Neural cell (in vitro differentiated cells): ENCODE data around the gene MAT2B. TPM values are rescaled to one million over a fixed set of nuclear protein-coding genes. Genes with fewer than 3 reads are reported as not detected.
A peak's percentile ranks its signal among the peaks of the same experiment; 100 is the strongest.

Experiments used
- H2AFZ ChIP-seq: fragments of 200-600, 300-800 bp; sonication (generic), shearing (Covaris generic); 2 replicates; pipeline ENCODE4 v1.6.0; 2014; ENCODE audit warnings: low read depth, mild to moderate bottlenecking, antibody characterized with exemption, low read length, moderate library complexity
- H3F3A ChIP-seq: fragments of 200-600 bp; shearing (Covaris generic); 2 replicates; pipeline ENCODE4 v1.6.1; 2016; ENCODE audit warnings: mild to moderate bottlenecking, moderate library complexity, mixed read lengths, antibody characterized with exemption, low read length; ENCODE audit not compliant: insufficient read depth, poor library complexity, severe bottlenecking
- H3K27ac ChIP-seq: fragments of 200-600, 300-800 bp; sonication (generic), shearing (Covaris generic); 2 replicates; pipeline ENCODE4 v1.5.1; 2014; ENCODE audit warnings: mild to moderate bottlenecking, low read length, moderate library complexity
- H3K27me3 ChIP-seq: fragments of 300-800, 200-600 bp; sonication (generic), shearing (Covaris generic); 2 replicates; pipeline ENCODE4 v1.6.0; 2014; ENCODE audit warnings: mild to moderate bottlenecking, low read depth, low read length, moderate library complexity; ENCODE audit not compliant: insufficient read depth
- H3K36me3 ChIP-seq: fragments of 300-800, 200-600 bp; sonication (generic), shearing (Covaris generic); 2 replicates; pipeline ENCODE4 v1.5.1; 2014; ENCODE audit warnings: mild to moderate bottlenecking, antibody characterized with exemption, low read length, moderate library complexity; ENCODE audit not compliant: insufficient read depth
- H3K4me2 ChIP-seq: fragments of 300-800, 200-600 bp; sonication (generic), shearing (Covaris generic); 2 replicates; pipeline ENCODE4 v1.6.0; 2014; ENCODE audit warnings: mild to moderate bottlenecking, low read length
- H3K4me3 ChIP-seq: fragments of 300-800, 200-600 bp; sonication (generic), shearing (Covaris generic); 2 replicates; pipeline ENCODE4 v1.5.1; 2014; ENCODE audit warnings: mild to moderate bottlenecking, low read length, moderate library complexity
- H3K79me2 ChIP-seq: fragments of 200-600 bp; shearing (Covaris generic); replicated peaks from 2 replicates; pipeline ENCODE4 v1.6.0; 2014; ENCODE audit warnings: mild to moderate bottlenecking, low read length, moderate library complexity; ENCODE audit not compliant: insufficient read depth
- H3K9ac ChIP-seq: fragments of 300-800, 200-600 bp; sonication (generic), shearing (Covaris generic); 2 replicates; pipeline ENCODE4 v1.6.1; 2016; ENCODE audit warnings: mild to moderate bottlenecking, low read length, mixed read lengths
- H3K9me2 ChIP-seq: fragments of 200-600 bp; shearing (Covaris generic); 2 replicates; pipeline ENCODE4 v1.6.1; 2016; ENCODE audit warnings: mild to moderate bottlenecking, low read length, mixed read lengths; ENCODE audit not compliant: insufficient read depth
- H3K9me3 ChIP-seq: fragments of 200-600, 300-800 bp; sonication (generic), shearing (Covaris generic); 2 replicates; pipeline ENCODE4 v1.6.1; 2016; ENCODE audit warnings: mild to moderate bottlenecking, mixed run types, low read length, moderate library complexity, mixed read lengths
- H4K20me1 ChIP-seq: fragments of 200-600 bp; shearing (Covaris generic); 2 replicates; pipeline ENCODE4 v1.6.1; 2016; ENCODE audit warnings: mild to moderate bottlenecking, mixed run types; ENCODE audit not compliant: insufficient read depth
- CTCF ChIP-seq: fragments of 450-650 bp; IDR thresholded peaks from 2 replicates; pipeline ENCODE4 v1.5.1; 2014; ENCODE audit warnings: antibody characterized with exemption, mild to moderate bottlenecking, moderate library complexity; ENCODE audit not compliant: poor library complexity, severe bottlenecking
- EP300 ChIP-seq: fragments of 450-650 bp; conservative IDR thresholded peaks from 2 replicates; pipeline ENCODE4 v1.6.1; 2014; ENCODE audit warnings: antibody characterized with exemption, mild to moderate bottlenecking, moderate library complexity; ENCODE audit not compliant: poor library complexity, severe bottlenecking
- EZH2 ChIP-seq: fragments of 200-600, 300-800 bp; shearing (Covaris generic), sonication (generic); IDR thresholded peaks from 2 replicates; pipeline ENCODE4 v1.6.1; 2014; ENCODE audit warnings: antibody characterized with exemption, low read length, borderline replicate concordance, mild to moderate bottlenecking; ENCODE audit not compliant: insufficient read depth, poor library complexity, severe bottlenecking
- MXI1 ChIP-seq: fragments of 450-650 bp; conservative IDR thresholded peaks from 2 replicates; pipeline ENCODE4 v1.6.1; 2014; ENCODE audit warnings: antibody characterized with exemption, mild to moderate bottlenecking; ENCODE audit not compliant: poor library complexity, severe bottlenecking
- POLR2AphosphoS5 ChIP-seq: IDR thresholded peaks from 2 replicates; pipeline ENCODE4 v1.6.1; 2012
- RAD21 ChIP-seq: fragments of 450-650 bp; conservative IDR thresholded peaks from 2 replicates; pipeline ENCODE4 v1.6.1; 2014; ENCODE audit warnings: antibody characterized with exemption, mild to moderate bottlenecking, moderate library complexity
- REST ChIP-seq: IDR thresholded peaks from 2 replicates; pipeline ENCODE4 v1.6.1; 2012; ENCODE audit warnings: borderline replicate concordance
- SMC3 ChIP-seq: fragments of 450-650 bp; conservative IDR thresholded peaks from 2 replicates; pipeline ENCODE4 v1.6.1; 2014; ENCODE audit warnings: antibody characterized with exemption, mild to moderate bottlenecking, moderate library complexity; ENCODE audit not compliant: poor library complexity
- TAF1 ChIP-seq: IDR thresholded peaks from 2 replicates; pipeline ENCODE4 v1.6.1; 2012; ENCODE audit warnings: low read depth
- polyA plus RNA-seq: library from polyadenylated mRNA; depleted of rRNA; stranded (reverse); fragments of >200 nt; gene quantifications from 2 replicates; pipeline ENCODE4 v1.2.3, GENCODE V29; 2014

The MAT2B gene
- polyA plus RNA-seq, 1 donor from 2014 or later = 31.8 TPM

GRCh38 chr5:163498886-163499285, 6.5 kb upstream of the MAT2B start:
- no peaks in the 10 kb centered on the region for H3K9me2 ChIP-seq
- H3K9me3 ChIP-seq = no peaks in the 10 kb centered on the region
- TF ChIP-seq TAF1 (no peak), EP300 (no peak), RAD21 (no peak), MXI1 (no peak)
- no peaks in the 10 kb centered on the region for H3F3A ChIP-seq
- no peak overlapping the region for H3K27ac ChIP-seq
- no peak overlapping the region for H3K9ac ChIP-seq
- H3K27me3 ChIP-seq = no peaks in the 10 kb centered on the region
- no peaks in the 10 kb centered on the region for H3K36me3 ChIP-seq
- H3K4me2 ChIP-seq = no peak overlapping the region
- no peak overlapping the region for H2AFZ ChIP-seq
- no peaks in the 10 kb centered on the region for H3K79me2 ChIP-seq
- H4K20me1 ChIP-seq = no peaks in the 10 kb centered on the region
- no peak overlapping the region for H3K4me3 ChIP-seq

- Histone ChIP-seq H3K36me3 (no peaks in the 10 kb centered on the region), H2AFZ (no peak overlapping the region), H3K9ac (no peak overlapping the region), H3F3A (no peaks in the 10 kb centered on the region), H4K20me1 (no peaks in the 10 kb centered on the region), H3K4me3 (peak overlapping the region; percentile 67), H3K79me2 (peaks cover 14% of the 10 kb centered on the region), H3K9me2 (no peaks in the 10 kb centered on the region), H3K27me3 (no peaks in the 10 kb centered on the region), H3K9me3 (no peaks in the 10 kb centered on the region), H3K27ac (no peak overlapping the region), H3K4me2 (peak overlapping the region; percentile 88)
- TF ChIP-seq SMC3 (no peak), POLR2AphosphoS5 (no peak), EZH2 (no peak), EP300 (no peak), CTCF (no peak), REST (no peak), TAF1 (no peak), MXI1 (no peak), RAD21 (no peak)
Observed at GRCh38 chr5:163502521-163502920, 2.9 kb upstream of the MAT2B start.
